ENCODE results near the gene RCAN2.

The RCAN2 gene

GRCh38 chr6:46525583-46525982 is 34.3 kb upstream of the RCAN2 start:
- no peak overlapping the region for H3K4me3 ChIP-seq (ENCODE audit: low read depth, low read length)
- no peak for TF ChIP-seq CTCF (IDR thresholded peaks at IDR 0.05; ENCODE audit: control insufficient read depth, extremely low read depth, insufficient read depth)
- DNase-seq (ENCODE audit: low read depth) = no peak

- DNase-seq (ENCODE audit: low read depth) = no peak
- H3K4me3 ChIP-seq (ENCODE audit: low read depth, low read length) = no peak overlapping the region
- TF ChIP-seq CTCF (IDR thresholded peaks at IDR 0.05; ENCODE audit: control insufficient read depth, extremely low read depth, insufficient read depth) = no peak
Observed at GRCh38 chr6:46521464-46521971, 30.3 kb upstream of the RCAN2 start.

GRCh38 chr6:46517202-46517601 is 26.0 kb upstream of the RCAN2 start:
- no peak for TF ChIP-seq CTCF (IDR thresholded peaks at IDR 0.05; ENCODE audit: control insufficient read depth, extremely low read depth, insufficient read depth)
- DNase-seq (ENCODE audit: low read depth) = no peak
- no peak overlapping the region for H3K4me3 ChIP-seq (ENCODE audit: low read depth, low read length)

GRCh38 chr6:46513533-46513932 is 22.3 kb upstream of the RCAN2 start:
- TF ChIP-seq CTCF (IDR thresholded peaks at IDR 0.05; ENCODE audit: control insufficient read depth, extremely low read depth, insufficient read depth) = no peak
- no peak for DNase-seq (ENCODE audit: low read depth)

GRCh38 chr6:46511320-46511719 is 20.1 kb upstream of the RCAN2 start:
- TF ChIP-seq CTCF (IDR thresholded peaks at IDR 0.05; ENCODE audit: control insufficient read depth, extremely low read depth, insufficient read depth) = no peak
- no peak overlapping the region for H3K4me3 ChIP-seq (ENCODE audit: low read depth, low read length)
- DNase-seq (ENCODE audit: low read depth) = no peak

More at GRCh38 chr6:46513533-46513932, 22.3 kb upstream of the RCAN2 start:
- H3K4me3 ChIP-seq (ENCODE audit: low read depth, low read length) = no peak overlapping the region

- TF ChIP-seq CTCF (IDR thresholded peaks at IDR 0.05; ENCODE audit: control insufficient read depth, extremely low read depth, insufficient read depth) = no peak
- no peak overlapping the region for H3K4me3 ChIP-seq (ENCODE audit: low read depth, low read length)
- DNase-seq (ENCODE audit: low read depth) = no peak
Observed at GRCh38 chr6:46510651-46511050, 19.4 kb upstream of the RCAN2 start.

- no peak for TF ChIP-seq CTCF (IDR thresholded peaks at IDR 0.05; ENCODE audit: control insufficient read depth, extremely low read depth, insufficient read depth)
- no peak for DNase-seq (ENCODE audit: low read depth)
- no peak overlapping the region for H3K4me3 ChIP-seq (ENCODE audit: low read depth, low read length)
Observed at GRCh38 chr6:46509981-46510510, 18.8 kb upstream of the RCAN2 start.
